GM12892 (cell line): ENCODE results near the gene GRAMD4.

Experiments used
- POLR2A ChIP-seq: IDR thresholded peaks from 2 replicates; pipeline ENCODE4 v1.6.1; 2011; ENCODE audit warnings: low read depth, low read length, control low read depth
- POLR2AphosphoS5 ChIP-seq: IDR thresholded peaks from 2 replicates; pipeline ENCODE4 v1.6.1; 2011; ENCODE audit warnings: low read depth, low read length, control low read depth
- TAF1 ChIP-seq: IDR thresholded peaks from 2 replicates; pipeline ENCODE4 v1.6.1; 2011; ENCODE audit warnings: low read depth, mild to moderate bottlenecking, control low read depth, low read length, borderline replicate concordance

DNA sequence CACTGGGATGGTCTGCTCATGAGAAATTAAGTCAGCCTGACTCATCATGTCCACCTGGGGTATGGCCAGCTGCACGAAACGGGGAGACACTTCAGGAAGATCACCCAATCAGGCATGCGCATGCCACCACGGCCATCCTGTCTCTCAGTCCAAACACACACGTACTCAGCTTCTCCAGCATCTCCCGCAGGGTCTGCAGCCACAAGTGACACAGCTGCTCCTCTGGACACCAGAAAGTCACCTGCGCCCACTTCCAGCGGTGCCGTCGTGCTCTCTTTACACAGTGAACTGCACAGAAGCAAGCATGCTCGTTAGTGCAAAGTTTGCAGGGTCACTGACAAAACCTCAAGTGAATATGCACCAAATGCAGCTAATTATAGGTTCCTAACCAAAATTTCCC lies 99.7 kb downstream of the GRAMD4 start:
- TF ChIP-seq POLR2A: no peak
- no peak for TF ChIP-seq POLR2AphosphoS5
- no peak for TF ChIP-seq TAF1
